NCI-H2029 (cell line): ENCODE data around the gene ATG16L2.
A peak's percentile ranks its signal among the peaks of the same experiment; 100 is the strongest.
"Not testable (repeated sequence)": the region's sequence is repeated elsewhere in the genome, so short reads cannot be mapped to it uniquely, and the experiment has no call there.

Experiments
- DNase-seq: peaks from one replicate; lab custom pipeline; 2025; lab: John Stamatoyannopoulos, UW

The ATG16L2 gene

GRCh38 chr11:72826191-72826941, 12.2 kb downstream of the ATG16L2 start:
- no peak for DNase-seq

DNA sequence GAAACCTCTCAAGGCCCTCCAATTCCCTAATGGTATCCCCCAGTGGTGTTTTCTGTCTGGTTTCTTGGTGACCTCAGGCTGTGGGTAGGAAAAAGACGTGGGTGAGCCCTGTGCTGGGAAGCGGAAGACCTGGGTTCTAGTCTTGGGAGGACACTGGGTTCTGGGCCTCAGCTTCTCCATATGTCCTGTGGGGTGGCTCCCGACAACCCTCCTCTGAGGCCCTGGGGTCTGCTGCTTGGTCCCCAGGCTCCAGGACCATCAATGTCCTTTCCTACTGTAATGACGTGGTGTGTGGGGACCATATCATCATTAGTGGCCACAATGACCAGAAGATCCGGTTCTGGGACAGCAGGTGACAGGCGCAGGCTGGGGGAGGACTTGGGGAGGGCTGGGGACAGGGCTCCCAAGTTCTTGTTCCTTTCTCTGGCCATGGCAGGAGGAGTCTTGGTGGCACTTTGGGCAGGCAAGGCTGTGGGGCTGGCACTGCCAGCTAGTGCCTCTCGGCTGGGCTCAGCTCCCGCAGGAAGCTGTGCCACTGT, 12.8 kb downstream of the ATG16L2 start:
- no peak for DNase-seq

GRCh38 chr11:72827656-72828055, 13.4 kb downstream of the ATG16L2 start:
- not testable (repeated sequence) for DNase-seq

- no peak for DNase-seq
Measured at GRCh38 chr11:72828081-72828567, 13.9 kb downstream of the ATG16L2 start.

- DNase-seq: no peak
Measured at GRCh38 chr11:72828692-72829101, 14.5 kb downstream of the ATG16L2 start.

DNA sequence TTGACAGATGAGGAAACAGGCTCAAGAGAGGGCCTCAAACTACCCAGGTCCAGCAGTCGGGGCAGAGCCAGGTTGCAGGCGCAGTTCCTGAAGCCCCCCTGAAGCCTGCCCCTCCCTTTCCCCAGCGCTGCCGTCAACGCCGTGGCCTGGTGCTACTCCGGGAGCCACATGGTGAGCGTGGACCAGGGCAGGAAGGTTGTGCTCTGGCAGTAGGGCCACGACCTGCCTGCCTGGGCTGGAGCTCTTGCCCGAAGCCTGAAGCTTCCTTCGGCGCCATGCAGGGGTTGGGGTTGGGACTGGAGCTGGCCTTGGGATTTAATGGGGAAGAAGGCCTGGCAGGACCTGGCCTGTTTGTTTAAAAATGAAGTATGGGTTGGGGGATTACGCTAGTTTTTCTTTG, 15.0 kb downstream of the ATG16L2 start:
- DNase-seq: no peak

DNA sequence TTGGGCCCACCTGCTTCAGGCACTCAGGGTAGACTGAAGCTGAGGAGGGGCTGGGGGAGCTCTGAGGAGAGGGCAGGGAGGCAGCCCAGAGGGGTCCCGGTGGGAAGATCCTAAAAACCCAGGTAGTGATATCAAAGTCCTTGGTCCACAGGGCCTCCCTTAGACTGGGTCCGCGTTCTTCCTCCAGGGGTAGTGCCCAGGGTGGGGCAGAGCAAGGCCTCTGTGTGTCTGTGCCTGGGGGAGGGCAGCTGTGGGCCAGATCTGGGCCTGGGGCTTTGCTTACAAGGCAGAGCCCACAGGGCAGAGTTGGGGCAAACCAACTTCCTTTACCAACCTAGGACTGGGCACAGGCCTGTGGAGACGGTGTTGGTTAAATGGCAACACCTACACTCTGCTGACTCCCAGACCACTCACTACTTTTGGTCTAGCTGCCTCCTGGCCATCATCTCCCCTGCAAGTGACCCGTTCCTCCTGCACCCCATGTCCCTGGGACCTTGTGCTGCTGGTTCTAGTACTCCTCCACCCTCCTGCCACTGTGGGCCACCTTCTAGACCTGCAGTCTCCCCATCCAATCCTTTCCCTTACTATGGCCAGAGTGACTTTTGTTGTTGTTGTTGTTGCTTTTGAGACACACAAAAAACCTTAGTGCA, 15.8 kb downstream of the ATG16L2 start:
- no peak for DNase-seq

GRCh38 chr11:72831521-72832300, 17.5 kb downstream of the ATG16L2 start:
- peak; percentile 62 for DNase-seq

DNA sequence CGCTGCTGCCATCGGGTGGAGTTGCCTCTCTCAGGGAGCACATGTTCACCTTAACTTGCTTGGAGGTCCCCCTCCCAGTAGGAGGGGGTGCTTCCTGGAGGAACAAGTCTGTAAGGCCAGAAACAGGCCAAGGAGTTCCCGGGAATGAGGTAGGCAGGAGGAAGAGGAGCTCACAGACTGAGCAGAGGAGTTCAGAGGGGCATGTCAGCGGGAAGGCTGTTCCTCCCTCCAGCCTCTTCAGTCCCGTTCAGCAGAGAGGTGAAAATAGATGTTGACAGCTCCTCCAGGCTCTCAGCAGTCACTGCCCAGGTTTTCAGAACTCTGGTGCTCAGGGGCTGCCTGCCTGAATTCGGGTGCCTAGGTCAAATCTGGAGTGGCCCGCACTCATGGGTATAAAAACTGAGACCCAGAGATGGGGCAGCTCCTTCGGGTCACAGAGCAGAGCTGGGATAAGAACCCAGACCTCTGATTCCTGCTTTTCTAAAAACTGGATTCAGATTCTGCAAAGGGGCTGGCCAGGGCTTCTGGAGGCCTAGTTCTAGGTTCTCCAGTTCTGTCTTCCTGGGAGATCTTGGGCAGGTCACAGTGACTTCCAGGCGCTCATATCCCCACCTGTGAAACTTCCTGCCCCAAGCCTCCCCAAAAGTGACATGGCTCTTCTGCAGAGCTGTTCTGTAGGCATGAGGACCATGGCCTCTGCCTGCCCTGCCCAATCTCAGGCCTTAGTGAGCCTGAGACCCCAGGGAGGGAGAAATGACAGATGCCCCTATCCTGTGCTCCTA, 18.3 kb downstream of the ATG16L2 start:
- no peak for DNase-seq

- no peak for DNase-seq
Measured at GRCh38 chr11:72833083-72833733, 19.0 kb downstream of the ATG16L2 start.

GRCh38 chr11:72833811-72834493, 19.7 kb downstream of the ATG16L2 start:
- no peak for DNase-seq

DNA sequence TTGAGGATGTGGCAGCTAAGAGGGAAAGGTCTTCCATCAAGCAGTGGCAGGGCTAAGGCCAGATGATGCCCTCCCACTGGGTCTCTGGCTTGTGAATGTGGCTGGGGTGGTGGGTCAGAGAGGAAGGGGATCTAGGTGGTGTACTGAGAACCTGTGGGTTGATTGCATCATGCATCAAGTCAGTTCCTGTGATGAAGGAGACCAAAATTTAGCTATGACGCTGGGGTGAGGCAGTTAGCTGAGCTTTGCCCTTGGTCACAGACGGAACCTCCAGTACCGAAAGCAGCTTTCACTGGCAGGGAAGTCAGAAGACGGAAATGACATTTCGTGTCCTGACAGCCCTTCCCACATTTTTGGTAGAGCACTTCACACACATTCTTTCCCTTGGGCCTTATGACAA, 20.7 kb downstream of the ATG16L2 start:
- DNase-seq: no peak

DNA sequence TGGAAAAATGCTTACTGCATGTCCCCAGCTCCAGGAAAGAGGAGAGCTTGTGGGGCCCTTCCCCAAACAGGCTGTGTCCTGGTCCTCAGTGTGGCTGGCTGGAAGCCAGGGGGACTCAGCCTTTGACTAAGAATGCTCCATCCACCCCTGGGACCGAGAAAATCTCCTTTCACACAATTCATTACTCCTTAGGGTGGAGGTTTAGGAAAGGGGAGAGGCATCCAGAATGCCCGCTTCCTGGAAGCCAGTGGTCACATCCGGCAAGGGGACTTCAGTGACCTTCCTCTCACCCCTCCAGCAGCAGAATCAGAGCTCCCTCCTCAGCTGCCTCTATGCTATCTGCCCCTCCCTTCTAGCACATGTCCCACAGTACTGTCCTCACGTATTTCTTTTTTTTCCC, 21.9 kb downstream of the ATG16L2 start:
- DNase-seq: no peak

- no peak for DNase-seq
Measured at GRCh38 chr11:72838691-72839305, 24.6 kb downstream of the ATG16L2 start.

- no peak for DNase-seq
Measured at GRCh38 chr11:72840780-72841179, 26.6 kb downstream of the ATG16L2 start.

- DNase-seq: no peak
Measured at GRCh38 chr11:72841397-72841796, 27.2 kb downstream of the ATG16L2 start.

DNA sequence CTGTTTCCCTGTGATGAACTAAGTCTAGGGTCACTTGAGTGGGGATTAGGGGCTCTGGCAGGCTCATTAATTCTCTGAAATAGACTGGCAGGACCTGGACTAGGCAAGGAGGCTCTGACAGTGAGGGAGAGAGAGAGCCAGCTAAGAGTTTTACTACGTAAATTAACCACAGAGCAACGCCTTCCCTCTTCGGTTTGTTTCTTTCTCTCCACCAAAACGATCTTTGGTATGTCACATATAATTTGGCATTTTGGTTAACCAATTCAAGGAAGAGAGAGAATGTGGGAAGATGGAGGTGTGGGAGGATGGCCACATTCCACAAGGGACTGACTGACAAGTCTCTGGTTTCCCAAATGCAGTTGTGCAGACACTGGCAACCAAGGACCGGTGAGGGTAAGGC, 27.9 kb downstream of the ATG16L2 start:
- DNase-seq: no peak

- DNase-seq: no peak
Measured at GRCh38 chr11:72842653-72843330, 28.6 kb downstream of the ATG16L2 start.

DNA sequence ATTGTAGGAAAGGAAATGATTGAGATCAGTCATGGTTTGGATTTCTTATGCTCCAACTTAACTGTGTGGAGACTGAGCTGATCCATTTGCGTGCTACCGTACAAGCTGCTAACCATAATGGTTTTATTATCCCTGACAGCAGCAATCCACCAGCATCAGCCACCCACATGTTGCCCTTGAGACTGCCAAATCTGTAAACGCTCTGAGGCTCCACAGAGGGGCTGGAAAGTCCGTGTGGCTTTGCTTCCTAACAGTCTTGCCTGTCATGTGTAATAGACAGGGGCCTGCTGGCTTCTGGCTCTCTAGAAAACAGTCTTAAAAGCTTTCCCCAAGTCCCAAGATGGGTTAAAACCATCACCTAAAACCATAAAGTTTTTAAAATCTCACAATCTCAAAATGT, 30.1 kb downstream of the ATG16L2 start:
- DNase-seq: no peak
